Activated CD4-positive, alpha-beta T cell treated with anti-CD3 and anti-CD28 coated beads, Interleukin-2, amount 50 U/mL, for 4 hours (primary cell): Measurements from ENCODE around the gene RAD52.

Experiments
- DNase-seq, 2 experiments: peaks; one replicate each; pipeline ENCODE4 v3.0.0-alpha.2; 2020

RAD52 gene

GRCh38 chr12:949453-950191 is at the start of gene RAD52:
TSS of gene RAD52 (minus strand) at chr12:949694. CDS start at chr12:933058, 16,636 bp downstream.
- peak; percentile 97 for DNase-seq

DNA sequence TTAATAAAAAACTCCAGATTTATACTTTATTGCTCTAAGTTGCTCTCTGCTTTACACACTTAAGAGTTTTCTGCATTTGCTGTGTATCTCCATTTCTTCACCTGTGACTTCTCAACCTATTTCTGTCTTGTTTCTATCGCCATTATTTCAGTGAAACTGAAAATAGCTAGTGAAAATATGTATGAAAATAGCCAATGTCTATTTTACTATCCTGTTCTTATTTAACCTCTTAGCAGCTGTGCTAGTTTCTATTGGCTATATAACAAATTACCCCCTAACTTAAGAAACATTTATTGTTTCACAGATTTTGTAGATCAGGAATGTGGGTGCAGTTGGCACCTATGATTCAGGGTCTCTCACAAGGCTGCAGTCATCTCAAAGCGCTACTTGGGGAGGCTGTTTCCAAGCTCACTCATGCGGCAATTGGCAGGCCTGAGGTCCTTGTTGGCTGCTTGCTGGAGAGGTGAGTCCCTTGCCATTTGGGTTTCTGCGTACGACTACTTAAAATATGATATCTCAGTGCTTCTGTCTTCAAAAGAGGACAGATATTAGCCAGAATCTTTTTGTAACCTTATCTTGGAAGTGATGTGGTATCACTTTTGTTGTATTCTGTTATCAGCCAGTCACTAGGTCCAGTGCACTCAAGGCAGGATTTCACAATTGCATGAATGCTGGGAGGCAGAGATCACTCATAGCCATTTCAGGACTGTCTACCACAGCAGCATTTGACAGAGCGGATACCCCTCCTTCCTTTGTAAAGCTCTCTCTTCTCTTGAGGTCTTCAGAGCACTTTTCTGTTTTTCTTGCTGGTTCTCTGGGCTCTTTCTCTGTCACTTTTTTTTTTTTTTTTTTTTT is 48.8 kb upstream of the RAD52 start:
- DNase-seq, result no peak

DNA sequence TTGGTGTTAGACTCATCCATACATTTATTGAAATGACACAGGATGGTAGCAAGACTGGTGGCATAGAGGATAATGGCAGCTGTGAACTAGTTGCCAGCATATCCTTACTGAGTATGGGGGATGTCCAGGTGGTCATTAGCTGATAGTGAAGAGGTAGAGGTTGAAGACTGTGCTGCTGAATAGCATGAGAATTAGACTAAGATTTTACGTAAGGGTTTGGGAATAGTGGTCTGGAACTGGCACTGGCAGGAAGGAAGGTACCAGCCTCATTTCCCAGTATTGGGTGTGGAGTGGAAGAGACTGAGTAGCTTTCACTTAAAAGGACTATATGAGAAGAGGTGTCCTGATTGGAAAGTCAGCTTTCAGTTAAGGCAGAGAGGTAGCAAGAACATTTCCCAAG is 48.0 kb upstream of the RAD52 start:
- no peak for DNase-seq

DNA sequence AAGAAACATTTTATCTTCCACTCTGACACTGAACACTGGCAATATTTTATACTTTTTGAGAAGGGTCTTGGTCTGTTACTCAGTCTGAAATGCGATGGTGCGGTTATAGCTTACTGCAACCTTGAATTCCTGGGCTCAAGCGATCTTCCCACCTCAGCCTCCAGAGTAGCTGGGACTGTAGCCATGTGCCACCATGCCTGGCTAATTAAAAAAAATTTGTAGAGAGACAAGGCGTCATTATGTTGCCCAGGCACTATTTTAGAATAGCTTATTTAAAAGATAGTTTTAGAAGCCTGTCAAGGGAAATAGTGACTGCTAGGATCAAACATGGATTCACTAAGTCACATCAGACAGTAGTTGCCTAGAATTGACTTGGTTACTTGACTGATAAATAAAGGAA is 47.4 kb upstream of the RAD52 start:
- DNase-seq, result no peak

DNA sequence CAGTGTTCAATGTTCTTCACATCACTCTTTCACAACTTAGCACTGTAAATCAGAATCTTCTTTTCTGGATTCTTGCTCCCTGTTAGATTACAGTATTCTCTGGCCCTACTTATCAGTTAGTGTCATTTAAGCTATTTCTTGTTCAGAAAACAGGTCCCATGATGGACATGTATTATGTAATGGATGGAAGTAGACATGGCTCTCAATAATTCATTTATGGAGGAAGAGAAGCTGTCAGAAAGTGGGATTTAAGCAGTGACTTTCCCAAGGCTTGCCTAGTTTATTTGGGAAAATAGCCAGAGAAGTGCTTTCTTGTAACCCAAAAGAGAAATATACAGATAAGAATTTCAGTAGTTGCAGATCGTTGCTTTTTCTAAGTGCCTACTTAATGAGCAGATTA is 43.2 kb upstream of the RAD52 start:
- no peak for DNase-seq

DNA sequence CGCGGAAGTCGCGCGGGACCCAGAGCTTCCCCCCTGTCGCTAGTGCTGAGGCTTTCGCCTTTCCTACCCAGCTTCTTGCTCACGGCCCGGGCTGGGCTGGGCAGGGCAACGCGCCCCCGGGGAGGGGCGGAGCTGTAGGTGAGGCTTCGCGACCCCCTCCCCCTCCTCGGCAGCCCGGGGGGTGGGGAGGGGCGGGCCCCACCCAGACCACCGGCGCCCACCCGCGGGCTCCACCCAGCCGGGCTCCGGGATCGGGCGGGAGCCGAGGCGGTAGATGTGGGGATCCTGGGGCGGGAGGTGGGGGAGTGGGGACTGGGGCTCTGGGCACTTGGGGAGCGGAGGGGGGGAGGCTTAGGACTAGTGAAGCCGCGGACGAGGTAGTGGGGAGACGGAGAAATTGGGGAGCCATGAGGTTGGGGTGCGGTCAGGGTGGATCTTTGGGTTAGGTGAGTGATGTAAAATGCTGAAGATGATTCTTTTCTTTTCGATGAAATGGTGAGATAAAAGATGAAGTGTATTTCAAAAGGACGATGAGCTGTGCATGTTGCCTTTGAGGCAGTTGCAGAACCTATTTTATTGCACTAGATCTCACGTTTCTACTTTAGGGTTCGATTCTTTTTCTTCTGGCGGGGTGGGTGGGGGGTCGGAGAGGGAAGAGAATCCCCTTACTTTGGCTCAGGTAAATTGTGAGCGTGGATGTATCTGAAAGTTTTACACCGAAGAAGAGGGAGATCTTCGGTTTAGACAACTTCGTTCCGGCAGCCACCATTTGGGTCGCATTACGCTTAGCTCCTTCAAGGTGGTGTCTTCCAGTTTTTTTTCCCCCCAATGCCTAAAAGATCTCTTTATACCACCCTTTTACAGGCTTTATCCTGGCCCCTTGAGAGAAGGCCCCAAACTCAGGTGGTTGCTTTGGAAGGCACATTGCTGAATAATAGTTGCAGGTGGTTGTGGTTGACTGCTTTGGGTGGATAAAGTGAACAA is 42.1 kb upstream of the RAD52 start:
- DNase-seq, result no peak

GRCh38 chr12:990661-991349 is 41.3 kb upstream of the RAD52 start, which contains the start of gene ERC1:
TSS of gene ERC1 (plus strand) at chr12:991223. CDS start at chr12:1027904, 36,681 bp downstream.
- DNase-seq, result peak; percentile 78 to 79

DNA sequence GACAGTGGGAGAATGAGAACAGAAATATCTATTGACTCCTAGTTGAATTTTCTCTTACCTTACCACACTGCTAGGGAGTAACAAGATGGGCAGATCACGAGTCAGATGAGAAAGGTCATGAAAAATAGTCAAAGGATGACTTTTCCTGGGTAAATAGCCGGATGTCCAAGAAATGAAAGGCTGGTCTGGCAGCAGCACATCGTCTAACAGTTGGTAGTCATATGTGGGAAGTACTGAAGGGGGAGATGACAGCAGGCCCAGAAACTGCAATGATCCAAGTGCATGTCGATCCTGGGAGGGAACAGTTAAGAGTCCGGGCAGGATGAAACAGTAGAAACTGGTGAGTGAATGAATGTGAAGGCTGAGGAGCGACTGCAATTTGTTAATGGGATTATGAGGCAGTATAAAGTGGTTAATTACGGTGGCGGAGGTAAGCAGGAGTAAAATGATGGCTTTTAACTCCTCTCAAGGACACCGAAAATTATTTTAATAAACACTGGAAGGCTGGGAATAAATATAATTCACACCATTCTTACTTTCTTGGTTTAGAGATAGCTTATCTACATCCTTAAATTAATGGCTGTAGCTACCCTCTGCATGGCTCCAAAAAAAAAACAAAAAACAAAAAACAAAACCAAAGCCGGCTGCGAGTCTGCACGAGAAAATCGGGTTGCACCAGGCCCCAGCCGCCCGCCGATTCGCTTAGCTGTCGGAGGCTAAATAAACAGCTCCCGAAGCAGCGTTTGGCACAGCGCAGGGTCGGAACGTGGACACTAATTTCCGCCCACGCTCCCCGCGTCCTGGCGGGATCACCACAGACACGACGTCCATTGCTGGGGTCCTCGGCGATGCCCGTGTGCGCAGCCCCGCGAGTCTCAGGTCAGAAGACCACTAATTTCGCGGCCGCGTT is 40.5 kb upstream of the RAD52 start:
- DNase-seq, result peak; percentile 16 to 31

GRCh38 chr12:989051-989450 is 39.6 kb upstream of the RAD52 start:
- no peak for DNase-seq

- no peak for DNase-seq
Measured at GRCh38 chr12:988646-989045, 39.2 kb upstream of the RAD52 start.

GRCh38 chr12:981961-982360 is 32.5 kb upstream of the RAD52 start:
- DNase-seq, result no peak

DNA sequence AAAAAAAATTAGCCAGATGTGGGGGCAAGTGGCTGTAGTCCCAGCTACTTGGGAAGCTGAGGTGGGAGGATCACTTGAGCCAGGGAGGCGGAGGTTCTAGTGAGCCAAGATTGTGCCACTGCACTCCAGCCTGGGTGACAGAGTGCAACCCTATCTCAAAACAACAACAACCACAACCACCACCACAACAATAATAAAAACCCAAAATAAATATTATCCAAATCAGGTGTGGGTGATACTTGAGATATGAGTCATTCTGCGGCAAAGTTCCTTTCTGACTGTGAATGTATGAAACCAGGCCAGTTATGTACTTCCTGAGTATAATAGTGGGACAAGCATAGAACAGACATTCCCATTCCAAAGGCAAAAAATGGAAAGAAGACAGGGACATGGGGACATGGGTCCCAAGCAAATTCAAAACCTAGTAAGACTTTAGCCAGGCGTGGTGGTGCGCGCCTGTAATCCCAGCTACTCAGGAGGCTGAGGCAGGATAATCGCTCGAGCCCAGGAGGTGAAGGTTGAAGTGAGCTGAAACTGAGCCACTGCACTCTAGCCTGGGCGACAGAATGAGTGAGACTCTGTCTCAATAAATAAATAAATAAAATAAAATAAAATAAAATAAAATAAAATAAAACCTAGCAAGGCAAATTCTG is 31.8 kb upstream of the RAD52 start:
- no peak for DNase-seq

GRCh38 chr12:979349-979748 is 29.9 kb upstream of the RAD52 start:
- DNase-seq, result no peak

DNA sequence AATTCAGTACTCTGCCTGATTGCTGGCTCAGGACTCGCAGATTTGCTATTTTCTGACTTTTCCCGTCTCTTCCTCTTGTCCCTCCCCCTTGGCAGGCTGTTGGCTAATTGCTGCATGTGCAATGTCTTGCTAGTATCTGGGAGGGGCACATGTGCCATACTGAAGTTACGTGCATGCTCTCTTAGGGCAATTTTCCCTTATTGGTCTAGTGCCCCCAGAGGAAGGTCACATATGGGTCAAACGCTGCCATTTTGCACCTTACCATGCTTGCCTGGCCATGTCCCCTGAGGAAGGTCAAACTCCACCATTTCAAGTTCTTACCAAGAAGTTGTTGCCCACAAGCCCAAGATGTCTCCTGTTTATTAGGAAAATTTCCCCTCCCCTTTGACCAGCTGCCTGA is 27.7 kb upstream of the RAD52 start:
- no peak for DNase-seq

- DNase-seq, result no peak
Measured at GRCh38 chr12:976644-977043, 27.1 kb upstream of the RAD52 start.

DNA sequence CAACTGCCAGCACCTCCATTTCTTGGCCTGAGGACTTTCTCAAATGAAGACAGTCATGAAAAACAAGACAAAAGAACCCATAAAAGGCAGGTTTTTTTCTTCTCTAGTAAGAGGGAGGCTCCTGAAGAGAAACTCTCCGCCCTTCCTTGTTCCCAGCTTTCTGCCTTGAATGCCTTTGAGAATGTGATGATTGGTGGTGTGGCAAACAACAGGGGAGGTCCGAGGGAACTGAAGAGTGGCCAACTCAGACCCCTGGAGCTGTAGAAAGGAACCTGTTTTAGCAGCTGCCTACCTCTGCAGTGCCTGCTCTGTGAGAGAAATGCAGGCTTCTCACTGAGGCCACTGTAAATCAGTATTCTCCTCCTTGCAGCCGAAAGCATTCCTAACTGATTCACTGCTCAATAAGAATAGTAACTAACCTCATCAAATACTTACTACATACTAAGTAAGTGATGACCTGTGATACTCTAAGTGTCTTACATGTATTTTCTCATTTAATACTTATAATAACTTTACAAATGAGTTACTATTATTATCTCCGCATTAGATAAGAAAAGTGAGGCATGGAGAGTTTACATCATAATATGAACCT is 24.9 kb upstream of the RAD52 start:
- no peak for DNase-seq

- DNase-seq, result no peak
Measured at GRCh38 chr12:971991-972390, 22.5 kb upstream of the RAD52 start.

- DNase-seq, result no peak
Measured at GRCh38 chr12:969821-970220, 20.3 kb upstream of the RAD52 start.

DNA sequence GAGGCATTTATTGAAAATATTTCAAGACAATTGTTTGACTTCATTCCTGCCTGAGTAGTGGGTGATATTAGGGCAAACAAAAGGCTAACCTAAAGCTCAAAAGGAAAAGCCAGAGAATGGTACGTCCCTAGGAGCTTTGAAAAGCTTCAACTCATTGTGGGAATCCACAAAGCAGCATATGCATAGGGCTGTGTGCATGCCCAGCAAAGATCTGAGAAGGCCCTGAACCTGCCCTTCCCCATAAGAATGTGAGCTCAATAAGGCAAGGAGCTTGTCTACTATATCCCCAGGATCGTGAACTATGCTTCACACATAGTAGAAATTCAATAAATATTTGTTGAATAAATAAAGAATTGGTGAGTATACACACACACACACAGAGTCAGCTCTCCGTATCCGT is 19.1 kb upstream of the RAD52 start:
- no peak for DNase-seq

GRCh38 chr12:967641-968040 is 18.1 kb upstream of the RAD52 start:
- DNase-seq, result no peak
